Left ventricle myocardium inferior (tissue), 1 donor: Measurements from ENCODE around the gene NODAL. TPM values are rescaled to one million over a fixed set of nuclear protein-coding genes. Genes with fewer than 3 reads are reported as not detected.
A peak's percentile ranks its signal among the peaks of the same experiment; 100 is the strongest.

Source experiments
- DNase-seq: peaks from one replicate; pipeline ENCODE4 v3.0.0-alpha.2; 2020
- H3K27ac ChIP-seq: fragments of 200-600 bp; replicated peaks from 2 replicates; pipeline ENCODE4 v1.8.0; 2021
- H3K27me3 ChIP-seq: fragments of 200-600 bp; 2 replicates; pipeline ENCODE4 v1.8.0; 2021; ENCODE audit warnings: low read depth
- H3K36me3 ChIP-seq: fragments of 200-600 bp; 2 replicates; pipeline ENCODE4 v1.8.0; 2021
- H3K4me1 ChIP-seq: fragments of 200-600 bp; 2 replicates; pipeline ENCODE4 v1.8.0; 2021
- H3K4me3 ChIP-seq: fragments of 200-600 bp; 2 replicates; pipeline ENCODE4 v1.8.0; 2021; ENCODE audit warnings: mild to moderate bottlenecking, moderate library complexity
- H3K9me3 ChIP-seq: fragments of 200-600 bp; replicated peaks from 2 replicates; pipeline ENCODE4 v1.8.0; 2021
- intact Hi-C: fragments of 100-400 bp; cut with micrococcal nuclease; formaldehyde crosslinking; loops from one replicate; pipeline ENCODE4 v1.11.0; 2022
- total RNA-seq: library from RNA; stranded (reverse); fragmentation: NEBNext Ultra II Directional; extraction: Animal tissue kit (Norgen Biotek cat#: 25700); gene quantifications from one replicate; pipeline ENCODE4 v1.2.1, GENCODE V29; 2021
- TF ChIP-seq, protein P1 (sequence below): fragments of 200-600 bp; IDR thresholded peaks from 2 replicates; pipeline ENCODE4 v1.8.0; 2021; ENCODE audit warnings: antibody characterized with exemption, mild to moderate bottlenecking, borderline replicate concordance
- donor health status: DM: no; HTN: yes; CAD: no; lungs with severe emphysema.

NODAL gene
- total RNA-seq, 1 donor from 2014 or later = 0.16 TPM

DNA sequence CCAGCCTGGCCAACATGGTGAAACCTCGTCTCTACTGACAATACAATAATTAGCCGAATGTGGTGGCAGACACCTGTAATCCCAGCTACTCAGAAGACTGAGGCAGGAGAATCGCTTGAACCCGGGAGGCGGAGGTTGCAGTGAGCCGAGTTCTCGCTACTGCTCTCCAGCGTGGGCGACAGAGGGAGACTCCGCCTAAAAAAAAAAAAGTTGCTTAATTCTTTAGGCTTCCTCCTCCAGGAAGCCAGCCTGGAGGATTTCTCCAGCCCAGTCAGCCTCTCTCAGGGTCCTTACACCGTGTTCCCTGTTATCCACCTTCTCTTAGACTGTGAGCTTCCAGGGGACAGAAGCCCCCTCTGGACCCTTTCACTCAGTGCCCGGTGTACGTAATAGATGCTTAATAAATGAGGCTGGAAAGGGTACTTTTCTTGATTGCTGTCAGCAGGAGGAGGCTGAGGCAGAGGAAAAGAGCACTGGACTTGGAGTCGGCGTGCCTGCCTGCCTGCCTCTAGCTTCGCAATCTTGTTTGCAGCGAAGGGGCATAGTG, 16.4 kb upstream of the NODAL start:
- H3K27me3 ChIP-seq = no peaks in the 10 kb centered on the region
- H3K4me3 ChIP-seq = peak overlapping the region; percentile 69
- peaks cover 43% of the 10 kb centered on the region for H3K4me1 ChIP-seq
- intact Hi-C loops = no loop called here
- no peak for DNase-seq
- TF ChIP-seq, protein P1, sequence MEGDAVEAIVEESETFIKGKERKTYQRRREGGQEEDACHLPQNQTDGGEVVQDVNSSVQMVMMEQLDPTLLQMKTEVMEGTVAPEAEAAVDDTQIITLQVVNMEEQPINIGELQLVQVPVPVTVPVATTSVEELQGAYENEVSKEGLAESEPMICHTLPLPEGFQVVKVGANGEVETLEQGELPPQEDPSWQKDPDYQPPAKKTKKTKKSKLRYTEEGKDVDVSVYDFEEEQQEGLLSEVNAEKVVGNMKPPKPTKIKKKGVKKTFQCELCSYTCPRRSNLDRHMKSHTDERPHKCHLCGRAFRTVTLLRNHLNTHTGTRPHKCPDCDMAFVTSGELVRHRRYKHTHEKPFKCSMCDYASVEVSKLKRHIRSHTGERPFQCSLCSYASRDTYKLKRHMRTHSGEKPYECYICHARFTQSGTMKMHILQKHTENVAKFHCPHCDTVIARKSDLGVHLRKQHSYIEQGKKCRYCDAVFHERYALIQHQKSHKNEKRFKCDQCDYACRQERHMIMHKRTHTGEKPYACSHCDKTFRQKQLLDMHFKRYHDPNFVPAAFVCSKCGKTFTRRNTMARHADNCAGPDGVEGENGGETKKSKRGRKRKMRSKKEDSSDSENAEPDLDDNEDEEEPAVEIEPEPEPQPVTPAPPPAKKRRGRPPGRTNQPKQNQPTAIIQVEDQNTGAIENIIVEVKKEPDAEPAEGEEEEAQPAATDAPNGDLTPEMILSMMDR = no peak
- peak overlapping the region; percentile 89 for H3K27ac ChIP-seq
- no peaks in the 10 kb centered on the region for H3K9me3 ChIP-seq
- H3K36me3 ChIP-seq = no peaks in the 10 kb centered on the region

- no peak overlapping the region for H3K27ac ChIP-seq
- TF ChIP-seq, protein P1 = no peak
Observed at GRCh38 chr10:70456164-70456563, 14.7 kb upstream of the NODAL start.

GRCh38 chr10:70455213-70455630, 13.7 kb upstream of the NODAL start:
- intact Hi-C loops = no loop called here
- Histone ChIP-seq H3K4me1 (peaks cover 28% of the 10 kb centered on the region), H3K9me3 (no peaks in the 10 kb centered on the region), H3K27ac (no peak overlapping the region), H3K36me3 (no peaks in the 10 kb centered on the region), H3K4me3 (no peak overlapping the region), H3K27me3 (no peaks in the 10 kb centered on the region)
- TF ChIP-seq, protein P1 = no peak
- no peak for DNase-seq

More at GRCh38 chr10:70456164-70456563, 14.7 kb upstream of the NODAL start:
- Histone ChIP-seq H3K27me3 (no peaks in the 10 kb centered on the region), H3K4me1 (peaks cover 28% of the 10 kb centered on the region), H3K36me3 (no peaks in the 10 kb centered on the region), H3K9me3 (no peaks in the 10 kb centered on the region), H3K4me3 (no peak overlapping the region)
- intact Hi-C loops = no loop called here
- no peak for DNase-seq

- Histone ChIP-seq H3K27me3 (peaks cover 2% of the 10 kb centered on the region), H3K4me3 (no peak overlapping the region), H3K27ac (no peak overlapping the region), H3K4me1 (peaks cover 12% of the 10 kb centered on the region), H3K9me3 (no peaks in the 10 kb centered on the region), H3K36me3 (no peaks in the 10 kb centered on the region)
- TF ChIP-seq, protein P1 = no peak
- DNase-seq = no peak
- intact Hi-C loops = no loop called here
Observed at GRCh38 chr10:70448236-70448635, 6.8 kb upstream of the NODAL start.

DNA sequence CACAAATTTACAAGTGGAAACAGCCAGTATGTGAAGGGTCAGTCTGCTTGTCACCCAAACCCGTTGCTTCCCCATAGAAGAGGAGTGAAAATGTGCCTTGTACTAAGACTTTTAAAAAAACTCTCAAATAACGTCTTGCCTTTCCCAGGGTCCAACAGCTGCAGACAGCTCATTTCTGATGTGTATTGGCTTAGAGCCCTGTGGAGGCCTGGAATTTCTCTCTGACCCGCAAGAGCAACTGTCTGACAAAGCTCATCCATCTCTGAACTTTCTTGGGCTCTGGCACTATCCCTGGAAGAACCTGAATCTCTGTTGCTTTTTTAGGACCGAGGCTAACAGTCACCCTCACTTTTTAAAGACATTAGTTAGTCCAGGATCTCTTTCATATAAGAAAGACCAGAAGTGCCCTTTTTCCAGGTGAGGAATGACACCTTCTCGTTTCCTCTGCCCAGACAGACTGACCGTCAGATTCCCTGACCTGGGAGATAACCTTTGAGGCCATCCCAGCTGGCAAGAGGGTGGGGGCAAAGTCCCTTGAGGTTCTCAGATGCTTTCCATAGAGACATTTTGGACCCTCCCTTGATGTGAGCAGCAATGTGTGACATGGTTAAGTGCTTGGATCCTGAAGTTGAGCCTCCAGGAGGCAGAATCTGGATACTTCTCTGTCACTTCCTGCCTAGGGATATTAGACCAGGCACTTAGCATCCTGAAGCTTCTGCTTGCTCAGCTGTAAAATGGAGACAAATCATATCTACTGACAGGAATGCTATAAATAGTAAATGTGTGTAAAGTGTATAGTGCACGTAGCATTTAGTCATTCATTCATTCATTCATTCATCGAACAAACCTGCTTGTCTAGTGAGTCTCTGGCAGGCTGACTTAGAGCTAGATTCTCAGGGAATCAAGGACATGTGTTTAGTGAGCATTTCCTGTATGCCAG, 4.5 kb upstream of the NODAL start:
- TF ChIP-seq, protein P1 = no peak
- H3K27ac ChIP-seq = no peak overlapping the region
- H3K4me3 ChIP-seq = no peak overlapping the region
- H3K9me3 ChIP-seq = no peaks in the 10 kb centered on the region
- peaks cover 25% of the 10 kb centered on the region for H3K27me3 ChIP-seq
- H3K36me3 ChIP-seq = no peaks in the 10 kb centered on the region
- peaks cover 19% of the 10 kb centered on the region for H3K4me1 ChIP-seq
- intact Hi-C loops = no loop called here
- no peak for DNase-seq
